Measurements from ENCODE around the gene SLC35A2. TPM values are rescaled to one million over a fixed set of nuclear protein-coding genes. Genes with fewer than 3 reads are reported as not detected.

SLC35A2 gene
- total RNA-seq, 4 donors from 2014 or later: 12.6 to 18.7 (median 18.5) TPM

GRCh38 chrX:48905090-48905790, 6.2 kb downstream of the SLC35A2 start:
- Histone ChIP-seq H3K27me3 (no peaks in the 10 kb centered on the region), H3K27ac (no peak overlapping the region), H3K4me3 (no peak overlapping the region), H3K9me3 (no peaks in the 10 kb centered on the region), H3K36me3 (peaks cover 0 to 24% of the 10 kb centered on the region in 2 donors), H3K4me1 (peaks cover 0 to 2% of the 10 kb centered on the region in 2 donors)
- ATAC-seq (no peak), DNase-seq (no peak)
- intact Hi-C loops (cut with DNase I; ENCODE audit: low total_unique reads) (no loop called here), in situ Hi-C loops (cut with MboI; ENCODE audit: low sequenced_read_pairs in 4 of 4) (no loop called here)
- TF ChIP-seq CTCF (IDR thresholded peaks at IDR 0.05 in 4 of 5, conservative IDR thresholded peaks at IDR 0.05 in 1 of 5): no peak
- no peak for TF ChIP-seq POLR2A (IDR thresholded peaks at IDR 0.05)

GRCh38 chrX:48904626-48905025, 6.8 kb downstream of the SLC35A2 start:
- intact Hi-C loops (cut with DNase I; ENCODE audit: low total_unique reads): no loop called here
- in situ Hi-C loops (cut with MboI; ENCODE audit: low sequenced_read_pairs in 4 of 4): no loop called here
- H3K27me3 ChIP-seq: no peaks in the 10 kb centered on the region

GRCh38 chrX:48904180-48904579, 7.3 kb downstream of the SLC35A2 start:
- in situ Hi-C loops (cut with MboI; ENCODE audit: low sequenced_read_pairs in 4 of 4) (no loop called here), intact Hi-C loops (cut with DNase I; ENCODE audit: low total_unique reads) (no loop called here)

More at GRCh38 chrX:48904626-48905025, 6.8 kb downstream of the SLC35A2 start:
- Histone ChIP-seq H3K27ac (no peak overlapping the region), H3K4me1 (no peaks in the 10 kb centered on the region), H3K4me3 (no peak overlapping the region), H3K36me3 (peaks cover 0 to 24% of the 10 kb centered on the region in 2 donors), H3K9me3 (no peaks in the 10 kb centered on the region)
- ATAC-seq: no peak
- TF ChIP-seq CTCF (IDR thresholded peaks at IDR 0.05 in 4 of 5, conservative IDR thresholded peaks at IDR 0.05 in 1 of 5) (no peak), POLR2A (IDR thresholded peaks at IDR 0.05) (no peak)
- DNase-seq: no peak

GRCh38 chrX:48903290-48903689, 8.2 kb downstream of the SLC35A2 start:
- Histone ChIP-seq H3K4me1 (peaks cover 0 to 7% of the 10 kb centered on the region in 2 donors), H3K27me3 (no peaks in the 10 kb centered on the region), H3K27ac (no peak overlapping the region), H3K36me3 (peaks cover 0 to 24% of the 10 kb centered on the region in 2 donors), H3K4me3 (no peak overlapping the region), H3K9me3 (no peaks in the 10 kb centered on the region)
- TF ChIP-seq CTCF (IDR thresholded peaks at IDR 0.05 in 4 of 5, conservative IDR thresholded peaks at IDR 0.05 in 1 of 5) (no peak), POLR2A (IDR thresholded peaks at IDR 0.05) (no peak)
- intact Hi-C loops (cut with DNase I; ENCODE audit: low total_unique reads) (no loop called here), in situ Hi-C loops (cut with MboI; ENCODE audit: low sequenced_read_pairs in 4 of 4) (no loop called here)
- DNase-seq (no peak), ATAC-seq (no peak)

More at GRCh38 chrX:48904180-48904579, 7.3 kb downstream of the SLC35A2 start:
- H3K4me3 ChIP-seq: no peak overlapping the region
- H3K27me3 ChIP-seq: no peaks in the 10 kb centered on the region
- no peak for TF ChIP-seq CTCF (IDR thresholded peaks at IDR 0.05 in 4 of 5, conservative IDR thresholded peaks at IDR 0.05 in 1 of 5)
- no peak for TF ChIP-seq POLR2A (IDR thresholded peaks at IDR 0.05)
- H3K9me3 ChIP-seq: no peaks in the 10 kb centered on the region
- H3K4me1 ChIP-seq: peaks cover 0 to 3% of the 10 kb centered on the region in 2 donors
- no peak for ATAC-seq
- H3K27ac ChIP-seq: no peak overlapping the region
- H3K36me3 ChIP-seq: peaks cover 0 to 24% of the 10 kb centered on the region in 2 donors
- DNase-seq: no peak
